Karpas-422 (cell line): ENCODE results near the gene WAC. TPM values are rescaled to one million over a fixed set of nuclear protein-coding genes. Genes with fewer than 3 reads are reported as not detected.
"Not testable (repeated sequence)": the region's sequence is repeated elsewhere in the genome, so short reads cannot be mapped to it uniquely, and the experiment has no call there.

Experiments used
- DNase-seq: peaks from one replicate; pipeline ENCODE4 v3.0.0-alpha.2; 2015
- H2AFZ ChIP-seq: fragments of 200-600 bp; sonication (generic); 2 replicates; pipeline ENCODE4 v1.6.1; 2014; ENCODE audit warnings: antibody characterized with exemption, low read length, mixed read lengths
- H3K27ac ChIP-seq: fragments of 200-600 bp; sonication (generic); 2 replicates; pipeline ENCODE4 v1.5.1; 2014; ENCODE audit warnings: mild to moderate bottlenecking, low read length, moderate library complexity
- H3K27me3 ChIP-seq: fragments of 200-600 bp; sonication (generic); 2 replicates; pipeline ENCODE4 v1.6.1; 2014; ENCODE audit warnings: low read length, mixed read lengths
- H3K36me3 ChIP-seq: fragments of 200-600 bp; sonication (generic); 2 replicates; pipeline ENCODE4 v1.6.1; 2014; ENCODE audit warnings: low read length, mixed read lengths; ENCODE audit not compliant: insufficient read depth
- H3K4me1 ChIP-seq: fragments of 200-600 bp; sonication (generic); 2 replicates; pipeline ENCODE4 v1.6.1; 2014; ENCODE audit warnings: mild to moderate bottlenecking, low read length, mixed read lengths
- H3K4me2 ChIP-seq: fragments of 200-600 bp; sonication (generic); 2 replicates; pipeline ENCODE4 v1.6.1; 2014; ENCODE audit warnings: low read length, low read depth, mild to moderate bottlenecking; ENCODE audit not compliant: poor library complexity, severe bottlenecking
- H3K4me3 ChIP-seq: fragments of 200-600 bp; sonication (generic); 2 replicates; pipeline ENCODE4 v1.5.1; 2014; ENCODE audit warnings: mild to moderate bottlenecking, antibody characterized with exemption, low read length, mixed read lengths
- H3K79me2 ChIP-seq: fragments of 200-600 bp; sonication (generic); 2 replicates; pipeline ENCODE4 v1.6.1; 2014; ENCODE audit warnings: mild to moderate bottlenecking, low read length, mixed read lengths
- H3K9ac ChIP-seq: fragments of 200-600 bp; sonication (generic); 2 replicates; pipeline ENCODE4 v1.6.0; 2014; ENCODE audit warnings: low read length
- H3K9me2 ChIP-seq: fragments of 200-600 bp; sonication (generic), shearing (Covaris generic); replicated peaks from 2 replicates; pipeline ENCODE4 v1.6.0; 2014; ENCODE audit warnings: mild to moderate bottlenecking, low read length, moderate library complexity; ENCODE audit not compliant: insufficient read depth
- H3K9me3 ChIP-seq: fragments of 300-700, 200-600 bp; sonication (generic); 2 replicates; pipeline ENCODE4 v1.6.1; 2014; ENCODE audit warnings: low read length, mixed read lengths
- H4K20me1 ChIP-seq: fragments of 200-600 bp; sonication (generic); 2 replicates; pipeline ENCODE4 v1.6.1; 2014; ENCODE audit warnings: mild to moderate bottlenecking, antibody characterized with exemption, low read length, low read depth; ENCODE audit not compliant: insufficient read depth
- total RNA-seq: library from RNA; depleted of rRNA; stranded (reverse); fragments of >200 nt; shearing (Covaris generic); gene quantifications from 2 replicates; pipeline ENCODE4 v1.2.3, GENCODE V29; 2014; ENCODE audit warnings: low replicate concordance

The WAC gene
- total RNA-seq, 1 experiment from 2014 or later: 156 TPM

GRCh38 chr10:28520346-28520745 is 12.6 kb upstream of the WAC start:
- no peak overlapping the region for H3K27ac ChIP-seq
- peaks cover 12% of the 10 kb centered on the region for H3K9me3 ChIP-seq
- peaks cover 5% of the 10 kb centered on the region for H3K4me1 ChIP-seq
- H3K9me2 ChIP-seq: no peaks in the 10 kb centered on the region
- no peaks in the 10 kb centered on the region for H3K79me2 ChIP-seq
- no peak overlapping the region for H3K4me3 ChIP-seq
- no peak overlapping the region for H2AFZ ChIP-seq
- H3K27me3 ChIP-seq: no peaks in the 10 kb centered on the region
- H3K36me3 ChIP-seq: peaks cover 7% of the 10 kb centered on the region; the same call in 1 of the 2 replicates
- no peak for DNase-seq
- no peak overlapping the region for H3K9ac ChIP-seq
- no peak overlapping the region for H3K4me2 ChIP-seq
- H4K20me1 ChIP-seq: no peaks in the 10 kb centered on the region

GRCh38 chr10:28520828-28521227 is 12.1 kb upstream of the WAC start:
- not testable (repeated sequence) for H3K27me3 ChIP-seq, H3K9me2 ChIP-seq, H3K79me2 ChIP-seq, DNase-seq, H3K4me3 ChIP-seq, H3K9ac ChIP-seq, H3K27ac ChIP-seq, H4K20me1 ChIP-seq, H3K4me1 ChIP-seq, H2AFZ ChIP-seq, H3K4me2 ChIP-seq
- Histone ChIP-seq H3K36me3 (peaks cover 10% of the 10 kb centered on the region), H3K9me3 (peaks cover 16% of the 10 kb centered on the region)

GRCh38 chr10:28521961-28522360 is 11.0 kb upstream of the WAC start:
- Histone ChIP-seq H3K36me3 (peaks cover 16% of the 10 kb centered on the region), H3K9me3 (peaks cover 19% of the 10 kb centered on the region)
- H3K9me2 ChIP-seq, H3K27ac ChIP-seq, H4K20me1 ChIP-seq, H3K4me1 ChIP-seq, DNase-seq, H3K4me2 ChIP-seq, H3K4me3 ChIP-seq, H3K9ac ChIP-seq, H2AFZ ChIP-seq, H3K79me2 ChIP-seq, H3K27me3 ChIP-seq: not testable (repeated sequence)

GRCh38 chr10:28523725-28524252 is 9.1 kb upstream of the WAC start:
- Histone ChIP-seq H3K36me3 (peaks cover 16% of the 10 kb centered on the region), H3K27me3 (no peaks in the 10 kb centered on the region), H3K79me2 (no peaks in the 10 kb centered on the region), H3K4me1 (no peaks in the 10 kb centered on the region), H4K20me1 (no peaks in the 10 kb centered on the region), H3K9me2 (no peaks in the 10 kb centered on the region), H3K4me2 (no peak overlapping the region), H3K4me3 (no peak overlapping the region), H3K27ac (no peak overlapping the region), H3K9ac (no peak overlapping the region), H2AFZ (no peak overlapping the region), H3K9me3 (peaks cover 22% of the 10 kb centered on the region)
- DNase-seq: no peak

GRCh38 chr10:28530751-28531150 is 2.2 kb upstream of the WAC start:
- Histone ChIP-seq H3K9me2 (no peaks in the 10 kb centered on the region), H3K27ac (no peak overlapping the region), H3K79me2 (peaks cover 43% of the 10 kb centered on the region), H3K27me3 (no peaks in the 10 kb centered on the region), H4K20me1 (peaks cover 8% of the 10 kb centered on the region), H3K4me3 (peak overlapping the region; percentile 97), H3K9me3 (peaks cover 7% of the 10 kb centered on the region), H2AFZ (no peak overlapping the region), H3K36me3 (peaks cover 40% of the 10 kb centered on the region), H3K4me1 (peaks cover 27% of the 10 kb centered on the region), H3K4me2 (peak overlapping the region; percentile 80), H3K9ac (peak overlapping the region; percentile 98; the same call in 1 of the 2 replicates)
- no peak for DNase-seq

GRCh38 chr10:28533186-28533564 is 257 bp downstream of the WAC start:
- peaks cover 16% of the 10 kb centered on the region for H4K20me1 ChIP-seq
- H3K79me2 ChIP-seq: peaks cover 67% of the 10 kb centered on the region
- peak overlapping the region; percentile 89 for H3K27ac ChIP-seq
- H3K27me3 ChIP-seq: no peaks in the 10 kb centered on the region
- peak overlapping the region; percentile 98 for H3K9ac ChIP-seq
- H3K4me2 ChIP-seq: peak overlapping the region; percentile 80
- no peaks in the 10 kb centered on the region for H3K9me3 ChIP-seq
- DNase-seq: no peak
- H3K36me3 ChIP-seq: peaks cover 58% of the 10 kb centered on the region
- peak overlapping the region; percentile 97 for H3K4me3 ChIP-seq
- peaks cover 42% of the 10 kb centered on the region for H3K4me1 ChIP-seq
- no peak overlapping the region for H2AFZ ChIP-seq
- H3K9me2 ChIP-seq: no peaks in the 10 kb centered on the region

GRCh38 chr10:28533571-28534304 is 820 bp downstream of the WAC start:
- Histone ChIP-seq H3K9me3 (no peaks in the 10 kb centered on the region), H3K36me3 (peaks cover 59% of the 10 kb centered on the region), H3K9me2 (no peaks in the 10 kb centered on the region), H2AFZ (no peak overlapping the region), H3K9ac (peak overlapping the region; percentile 98), H3K4me2 (peak overlapping the region; percentile 87), H3K27ac (peak overlapping the region; percentile 85), H4K20me1 (peaks cover 16% of the 10 kb centered on the region), H3K4me1 (peaks cover 42% of the 10 kb centered on the region), H3K4me3 (peak overlapping the region; percentile 97), H3K27me3 (no peaks in the 10 kb centered on the region), H3K79me2 (peaks cover 72% of the 10 kb centered on the region)
- DNase-seq: peak; percentile 80

- H3K79me2 ChIP-seq: peaks cover 86% of the 10 kb centered on the region
- no peak overlapping the region for H2AFZ ChIP-seq
- peaks cover 26% of the 10 kb centered on the region for H4K20me1 ChIP-seq
- peak overlapping the region; percentile 87 for H3K4me2 ChIP-seq
- H3K9me2 ChIP-seq: no peaks in the 10 kb centered on the region
- H3K9ac ChIP-seq: no peak overlapping the region
- H3K27ac ChIP-seq: no peak overlapping the region
- H3K36me3 ChIP-seq: peaks cover 70% of the 10 kb centered on the region
- no peak for DNase-seq
- H3K27me3 ChIP-seq: no peaks in the 10 kb centered on the region
- no peak overlapping the region for H3K4me3 ChIP-seq
- peaks cover 44% of the 10 kb centered on the region for H3K4me1 ChIP-seq
- no peaks in the 10 kb centered on the region for H3K9me3 ChIP-seq
Observed at GRCh38 chr10:28535846-28536245, 2.9 kb downstream of the WAC start.
